HL-60 (cell line): Measurements from ENCODE around the gene LSAMP.

ENCODE experiments used
- CTCF ChIP-seq: IDR thresholded peaks from one replicate; pipeline ENCODE4 v1.5.1; 2011; ENCODE audit warnings: low read length, control low read depth, inconsistent platforms; ENCODE audit not compliant: insufficient read depth
- REST ChIP-seq: IDR thresholded peaks from 2 replicates; pipeline ENCODE4 v1.6.1; 2012; ENCODE audit warnings: low read depth; ENCODE audit not compliant: insufficient replicate concordance

GRCh38 chr3:116040152-116040551, 405.1 kb downstream of the LSAMP start:
- TF ChIP-seq REST (no peak), CTCF (no peak)
